Activated CD4-positive, alpha-beta T cell treated with anti-CD3 and anti-CD28 coated beads for 24 hours (primary cell): ENCODE data around the gene FBXL13.
"Not testable (repeated sequence)": the region's sequence is repeated elsewhere in the genome, so short reads cannot be mapped to it uniquely, and the experiment has no call there.

ENCODE experiments used
- DNase-seq, 2 donors: peaks; one replicate each; pipeline ENCODE4 v3.0.0-alpha.2; 2020; ENCODE audit warnings: low read depth in 2 of 2

Gene FBXL13

DNA sequence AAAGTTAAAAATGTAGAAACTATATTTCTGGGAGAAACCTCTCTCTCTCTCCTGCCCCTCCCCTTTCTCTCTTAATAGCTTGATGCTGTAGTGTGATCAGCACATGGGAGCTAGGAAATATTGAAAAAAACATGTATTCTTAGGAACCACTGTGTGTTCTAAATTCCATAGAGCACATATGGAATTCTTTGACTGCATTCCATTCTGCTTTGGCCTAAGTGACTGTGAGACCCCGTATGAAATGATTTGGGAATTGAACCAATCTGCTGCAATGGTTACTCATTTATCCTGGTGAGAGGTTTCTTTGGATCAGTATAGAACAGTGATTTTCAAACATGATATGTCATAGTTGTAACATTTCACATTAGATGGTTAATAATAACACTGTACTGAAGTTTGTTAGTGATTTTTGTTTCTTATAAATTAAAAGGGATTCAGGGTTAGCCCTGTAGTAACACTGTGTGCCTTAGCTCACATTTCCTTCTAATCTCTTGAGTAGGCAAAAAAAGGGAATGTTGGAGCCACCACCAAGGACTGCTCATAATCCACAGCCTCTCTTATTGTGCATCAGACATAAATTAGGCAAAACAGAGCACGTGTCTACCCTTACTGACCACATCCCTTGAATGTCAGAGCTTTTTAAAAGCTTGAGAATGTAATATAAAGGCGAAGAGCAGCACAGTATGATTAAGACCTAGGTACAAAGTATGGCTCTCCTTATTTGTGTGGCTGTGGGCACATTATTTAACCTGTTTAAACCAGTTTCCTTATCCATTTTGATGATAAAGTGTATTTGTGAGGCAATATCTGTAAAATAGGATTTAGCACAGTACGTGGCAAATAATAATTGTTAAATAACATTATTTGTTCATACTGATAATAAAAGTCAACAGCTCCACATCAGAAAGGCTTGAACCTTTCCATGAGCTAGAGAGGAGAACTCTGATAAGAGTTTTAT lies 256.7 kb downstream of the FBXL13 start:
- DNase-seq = no peak

DNA sequence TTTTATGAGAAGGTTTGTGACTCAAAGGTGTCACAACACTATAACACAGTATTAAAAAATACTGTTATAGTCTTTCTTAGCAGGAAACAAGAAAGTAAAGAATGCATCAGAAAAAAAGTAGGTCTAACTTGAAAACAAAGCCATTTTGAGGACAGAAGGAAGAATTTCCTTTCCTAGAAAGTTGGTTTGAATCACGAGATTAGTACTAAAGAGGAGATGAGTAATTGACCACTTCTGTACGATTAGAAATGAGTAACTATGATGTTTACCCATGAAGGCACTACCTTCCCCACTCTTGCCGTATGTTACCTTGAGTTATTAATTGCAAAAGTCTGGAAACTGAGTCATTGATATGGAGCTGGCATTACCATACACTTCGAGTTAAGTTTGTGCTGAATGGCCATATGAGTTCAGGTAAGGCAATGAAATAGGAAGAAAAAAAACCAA lies 260.5 kb downstream of the FBXL13 start:
- no peak for DNase-seq

DNA sequence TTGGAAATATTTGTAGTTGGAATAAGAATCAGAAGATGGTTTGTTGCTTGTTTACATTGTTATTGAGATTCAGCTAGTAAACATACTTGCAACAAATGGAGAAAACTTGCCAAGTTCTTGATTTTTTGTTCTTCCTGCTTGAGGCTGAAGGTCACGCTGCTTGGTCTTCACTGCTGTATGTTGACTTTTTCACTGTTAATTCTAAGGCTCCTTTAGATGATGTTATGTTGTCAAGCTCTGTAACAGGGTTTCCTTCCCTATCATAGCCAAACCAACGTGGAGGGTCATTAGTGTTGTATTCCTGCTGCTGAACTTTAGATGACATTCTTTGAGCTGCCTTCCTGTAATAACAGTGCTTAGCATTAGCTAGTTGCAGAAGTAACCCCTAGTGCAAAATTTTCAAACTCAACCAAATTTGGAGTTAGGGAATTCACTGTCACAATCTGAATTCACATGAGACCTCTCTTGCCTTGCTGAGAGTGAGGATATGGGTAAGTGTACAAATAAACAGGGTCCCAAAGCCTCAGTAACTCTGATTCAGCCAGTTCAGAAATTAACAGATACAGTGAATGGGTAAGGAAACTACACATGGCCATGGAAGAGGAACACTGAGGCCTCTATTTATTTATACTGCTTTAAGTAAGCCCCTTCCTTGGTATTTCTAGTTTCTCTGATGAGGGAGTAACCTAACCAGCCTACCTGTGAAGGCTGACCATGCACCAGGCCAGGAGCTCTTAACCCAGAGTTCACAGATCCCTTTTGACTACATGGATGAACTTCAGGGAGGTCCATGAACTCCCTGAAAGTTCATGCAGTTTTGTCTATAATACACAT lies 261.2 kb downstream of the FBXL13 start:
- DNase-seq = no peak

DNA sequence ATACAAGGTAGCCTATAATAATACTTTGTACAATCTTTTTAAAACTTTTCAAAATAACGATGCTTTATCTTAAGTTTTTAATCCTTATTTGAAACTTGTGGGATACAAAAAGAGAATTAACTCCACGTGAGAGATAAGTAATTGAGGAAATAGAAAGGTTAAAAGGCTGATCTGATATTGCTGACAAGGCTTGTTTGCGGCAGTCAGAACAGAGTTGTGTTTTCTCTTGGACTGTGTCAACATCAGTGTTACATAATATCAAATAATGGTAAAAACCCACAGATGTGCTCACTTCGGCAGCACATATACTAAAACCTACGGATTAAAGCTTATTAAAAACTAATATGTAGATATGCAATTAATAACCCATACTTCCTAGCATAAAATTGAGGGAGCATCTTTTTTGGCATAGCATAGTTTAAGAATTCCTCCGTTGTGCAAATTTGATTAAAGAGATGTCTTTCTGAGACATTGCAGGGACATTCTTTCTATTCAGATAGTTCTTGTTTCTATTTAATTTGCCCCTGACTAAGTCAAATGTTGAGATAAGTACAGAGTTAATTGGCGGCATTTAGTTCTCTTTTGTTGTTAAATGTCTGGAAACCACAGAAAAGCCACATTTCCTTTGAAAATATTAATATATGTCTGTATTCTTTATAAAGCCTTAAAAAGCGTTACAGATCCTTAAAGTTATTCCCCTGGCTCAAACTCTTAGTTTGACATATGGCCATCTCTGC lies 262.5 kb downstream of the FBXL13 start:
- DNase-seq = no peak

DNA sequence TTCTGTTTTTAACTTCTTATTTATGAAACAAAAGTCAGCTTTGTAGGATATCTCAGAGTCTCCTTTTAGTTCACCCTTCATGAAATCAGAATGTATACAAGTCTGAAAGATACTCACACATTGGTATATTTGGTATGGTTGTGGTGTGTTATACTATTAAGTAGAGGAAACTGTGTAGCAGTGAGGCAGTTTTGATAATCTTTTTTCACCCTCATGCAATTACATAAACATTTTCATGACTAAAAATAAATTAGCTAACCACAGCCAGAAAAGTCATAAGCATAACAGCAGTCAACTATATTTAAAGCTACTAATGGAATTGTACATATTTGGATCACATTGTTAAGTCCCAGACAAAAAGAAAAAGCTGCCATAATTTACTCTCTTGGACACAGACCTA lies 263.7 kb downstream of the FBXL13 start:
- no peak for DNase-seq

DNA sequence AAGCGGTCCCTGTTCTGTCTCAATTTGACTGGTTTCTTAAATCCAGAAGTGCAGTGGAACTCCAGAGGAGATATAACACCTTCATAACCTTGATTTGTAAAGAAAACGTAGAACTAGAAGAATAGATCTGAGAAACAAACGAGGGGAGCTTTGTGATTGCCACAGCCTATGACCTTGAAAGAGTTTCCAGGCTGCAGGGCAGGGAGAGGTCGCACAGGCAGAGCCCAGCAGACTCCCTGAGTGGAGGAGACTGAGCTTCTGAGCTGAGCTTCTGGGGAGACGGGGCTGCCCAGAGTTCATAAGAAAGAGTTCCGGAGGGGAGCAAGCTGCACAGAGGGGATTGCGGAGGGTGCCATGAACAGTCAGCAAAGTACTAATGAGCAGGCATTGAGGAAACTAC lies 268.0 kb downstream of the FBXL13 start:
- DNase-seq = no peak

DNA sequence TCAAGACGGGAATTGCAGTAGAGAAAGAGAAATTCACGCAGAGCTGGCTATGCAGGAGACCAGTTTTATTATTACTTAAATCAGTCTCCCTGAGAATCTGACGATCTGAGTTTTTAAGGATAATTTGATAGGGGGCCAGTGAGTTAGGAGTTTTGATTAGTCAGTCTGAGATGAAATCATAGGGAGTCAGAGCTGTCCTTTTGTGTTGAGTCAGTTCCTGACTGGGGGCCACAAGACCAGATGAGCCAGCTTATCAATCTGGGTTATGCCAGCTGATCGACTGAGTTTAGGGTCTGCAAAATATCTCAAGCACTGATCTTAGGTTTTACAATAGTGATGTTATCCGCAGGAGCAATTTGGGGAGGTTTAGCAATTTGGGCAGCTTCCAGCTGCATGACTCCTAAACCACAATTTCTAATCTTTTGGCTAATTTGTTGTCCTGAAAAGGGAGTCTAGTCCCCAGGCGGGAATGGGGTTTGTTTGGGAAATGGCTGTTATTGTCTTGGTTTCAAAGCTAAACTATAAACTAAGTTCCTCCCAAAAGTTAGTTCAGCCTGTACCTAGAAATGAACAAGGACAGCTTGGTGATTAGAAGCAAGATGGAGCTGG lies 278.5 kb downstream of the FBXL13 start:
- DNase-seq = not testable (repeated sequence)

DNA sequence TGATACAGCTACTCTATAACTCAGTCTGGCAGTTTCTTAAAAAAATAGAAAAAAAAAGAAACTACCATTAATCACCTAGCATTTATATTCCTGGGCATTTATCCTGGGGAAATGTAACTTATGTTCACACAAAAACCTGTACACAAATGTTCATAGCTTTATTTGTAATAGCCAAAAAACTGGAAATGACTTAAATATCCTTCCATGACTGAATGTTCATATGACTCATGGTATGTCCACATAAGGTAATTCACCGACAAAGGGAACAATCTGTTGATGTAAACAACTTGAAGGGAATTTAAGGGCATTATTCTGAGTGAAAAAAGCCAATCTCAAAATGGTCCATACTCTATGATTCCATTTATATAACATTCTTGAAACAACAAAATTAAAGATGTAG lies 280.0 kb downstream of the FBXL13 start:
- not testable (repeated sequence) for DNase-seq

DNA sequence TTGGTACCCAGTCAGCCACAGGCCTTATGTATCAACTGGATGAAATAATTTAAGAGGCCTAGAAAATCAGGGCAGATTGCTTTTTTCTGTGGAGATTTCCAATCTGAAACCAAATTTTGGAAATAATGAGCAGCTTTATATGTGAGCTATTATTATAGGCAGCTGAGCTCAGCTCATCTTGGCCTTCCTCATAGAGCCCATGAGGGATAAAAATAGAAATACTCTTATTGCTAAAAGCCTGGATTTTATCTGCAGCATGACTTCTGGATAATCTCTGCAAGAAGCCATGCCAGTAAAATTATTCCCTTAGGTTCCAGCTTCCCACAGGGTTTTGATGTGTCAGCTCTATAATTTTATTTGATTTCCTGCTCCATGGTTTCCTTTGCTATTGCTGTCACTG lies 282.8 kb downstream of the FBXL13 start:
- not testable (repeated sequence) for DNase-seq

DNA sequence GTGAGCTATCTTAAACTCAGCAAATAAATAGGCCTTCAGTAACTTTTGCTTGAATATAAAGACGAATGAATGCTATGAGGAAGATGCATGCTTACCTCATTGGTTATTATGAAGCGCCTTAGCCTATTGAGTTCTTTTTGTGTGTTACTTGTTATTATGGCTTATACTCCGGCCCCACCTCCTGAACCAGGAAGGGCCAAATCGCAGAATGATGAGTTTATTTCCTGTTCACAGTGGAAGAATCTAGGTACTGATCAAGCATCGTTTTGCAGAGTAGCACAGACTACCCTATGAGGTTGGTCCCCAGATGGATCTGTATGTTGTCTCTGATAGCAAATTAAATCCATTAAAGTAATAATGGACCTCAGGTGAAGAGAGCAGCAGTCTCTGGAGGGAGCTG lies 283.2 kb downstream of the FBXL13 start:
- not testable (repeated sequence) for DNase-seq

DNA sequence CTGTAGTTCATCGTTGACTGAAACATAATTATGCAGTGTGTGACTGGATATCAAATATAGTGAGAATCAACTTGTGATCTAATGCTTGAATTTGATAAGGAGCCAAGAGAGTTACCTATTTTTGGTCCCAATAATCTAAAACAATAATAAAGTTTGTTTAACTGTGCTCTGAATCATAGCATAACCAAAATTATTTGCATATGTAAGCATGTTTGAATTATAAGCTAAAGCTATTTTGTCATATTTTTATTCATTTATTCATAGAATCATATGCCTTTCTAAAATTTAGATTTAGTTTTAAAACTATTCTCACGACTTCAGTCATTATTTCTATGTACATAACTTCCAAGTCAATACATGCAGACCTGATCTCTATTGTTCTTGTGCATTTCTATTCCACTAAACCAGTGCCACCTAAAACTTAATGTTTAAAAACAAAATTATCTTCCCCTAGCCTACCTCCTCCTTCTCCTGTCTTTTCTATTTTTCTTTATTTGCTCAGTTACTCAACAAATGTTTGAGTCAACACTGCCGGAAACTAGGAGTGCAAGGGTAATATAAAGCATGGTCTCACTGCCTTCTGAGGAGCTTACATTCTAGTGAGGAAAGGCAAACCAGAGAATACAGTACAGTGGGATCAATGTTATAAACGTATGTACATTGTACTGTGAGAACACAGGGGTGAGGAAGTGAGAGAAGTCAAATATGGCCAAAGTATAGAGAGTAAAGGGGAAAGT lies 284.1 kb downstream of the FBXL13 start:
- DNase-seq = not testable (repeated sequence)

DNA sequence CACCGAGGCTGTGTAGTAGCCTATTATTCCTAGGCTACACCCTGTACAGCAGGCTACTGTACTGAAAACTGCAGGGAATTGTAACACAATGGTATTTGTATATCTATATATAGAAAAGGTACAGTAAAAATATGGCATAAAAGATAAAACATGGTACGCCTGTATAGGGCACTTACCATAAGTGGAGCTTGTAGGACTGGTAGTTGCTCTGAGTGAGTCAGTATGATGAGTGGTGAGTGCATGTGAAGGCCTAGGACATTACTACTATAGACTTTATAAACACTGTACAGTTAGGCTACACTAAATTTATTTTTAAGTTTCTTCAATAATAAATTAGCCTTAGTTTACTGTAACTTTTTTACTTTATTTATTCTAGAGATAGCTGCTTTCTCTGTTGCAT lies 285.8 kb downstream of the FBXL13 start:
- not testable (repeated sequence) for DNase-seq

DNA sequence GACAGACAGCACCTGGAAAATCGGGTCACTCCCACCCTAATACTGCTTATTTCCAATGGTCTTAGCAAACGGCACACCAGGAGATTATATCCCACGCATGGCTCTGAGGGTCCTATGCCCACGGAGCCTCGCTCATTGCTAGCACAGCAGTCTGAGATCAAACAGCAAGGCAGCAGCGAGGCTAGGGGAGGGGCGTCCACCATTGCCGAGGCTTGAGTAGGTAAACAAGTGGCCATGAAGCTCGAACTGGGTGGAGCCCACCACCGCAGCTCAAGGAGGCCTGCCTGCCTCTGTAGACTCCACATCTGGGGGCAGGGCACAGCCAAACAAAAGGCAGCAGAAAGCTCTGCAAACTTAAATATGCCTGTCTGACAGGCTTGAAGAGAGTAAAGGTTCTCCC lies 293.7 kb downstream of the FBXL13 start:
- not testable (repeated sequence) for DNase-seq

DNA sequence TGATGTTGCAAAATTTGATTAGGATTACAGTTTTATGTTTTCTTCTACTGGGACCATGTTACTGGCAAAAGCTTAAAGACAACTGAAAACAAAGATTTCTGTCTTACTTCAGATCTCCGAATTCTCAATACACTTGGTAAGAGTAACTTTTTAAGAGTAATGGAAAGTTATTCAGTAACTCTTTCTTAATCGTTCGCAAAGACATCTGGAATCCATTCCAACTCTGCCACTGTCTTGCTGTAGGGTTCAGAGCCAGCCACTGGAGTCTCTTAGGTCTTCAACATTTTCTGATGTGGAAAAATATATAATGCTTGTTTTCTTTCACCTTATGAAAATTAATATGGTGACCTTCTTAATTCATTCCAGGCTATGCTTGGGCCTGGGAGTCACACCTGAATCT lies 295.9 kb downstream of the FBXL13 start:
- not testable (repeated sequence) for DNase-seq

DNA sequence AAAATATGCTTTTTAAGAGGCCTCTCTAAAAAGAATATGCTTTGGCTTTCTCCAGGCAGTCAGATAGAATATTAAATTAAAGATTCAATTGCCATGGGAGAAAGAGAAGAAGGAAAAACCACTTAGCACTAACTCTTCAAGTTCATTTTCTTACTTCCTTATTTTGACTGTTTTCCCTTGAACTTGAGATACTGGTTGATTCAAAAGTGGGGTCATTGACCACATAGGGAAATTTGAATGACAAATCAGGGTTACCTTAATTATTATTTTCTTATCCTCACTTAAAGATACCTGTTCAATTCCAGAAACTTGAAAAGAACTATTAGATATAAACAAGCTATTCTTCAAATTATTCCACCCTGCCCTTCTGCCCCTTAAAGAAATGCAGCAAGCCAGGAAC lies 298.4 kb downstream of the FBXL13 start:
- DNase-seq = not testable (repeated sequence)

DNA sequence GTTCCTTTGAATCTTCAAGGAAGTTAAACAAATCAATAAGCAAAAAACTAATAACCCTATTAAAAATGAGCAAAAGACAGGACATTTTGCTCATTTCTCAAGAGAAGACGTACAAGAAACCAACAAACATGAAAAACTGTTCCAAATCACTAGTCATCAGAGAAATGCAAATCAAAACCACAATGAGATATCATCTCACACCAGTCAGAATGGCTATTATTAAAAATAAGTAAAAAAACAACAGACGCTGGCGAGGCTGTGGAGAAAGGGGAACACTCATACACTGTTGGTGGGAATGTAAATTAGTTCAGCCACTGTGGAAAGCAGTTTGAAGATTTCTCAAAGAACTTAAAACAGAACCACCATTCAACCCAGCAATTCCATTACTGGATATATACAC lies 304.1 kb downstream of the FBXL13 start:
- DNase-seq = not testable (repeated sequence)

DNA sequence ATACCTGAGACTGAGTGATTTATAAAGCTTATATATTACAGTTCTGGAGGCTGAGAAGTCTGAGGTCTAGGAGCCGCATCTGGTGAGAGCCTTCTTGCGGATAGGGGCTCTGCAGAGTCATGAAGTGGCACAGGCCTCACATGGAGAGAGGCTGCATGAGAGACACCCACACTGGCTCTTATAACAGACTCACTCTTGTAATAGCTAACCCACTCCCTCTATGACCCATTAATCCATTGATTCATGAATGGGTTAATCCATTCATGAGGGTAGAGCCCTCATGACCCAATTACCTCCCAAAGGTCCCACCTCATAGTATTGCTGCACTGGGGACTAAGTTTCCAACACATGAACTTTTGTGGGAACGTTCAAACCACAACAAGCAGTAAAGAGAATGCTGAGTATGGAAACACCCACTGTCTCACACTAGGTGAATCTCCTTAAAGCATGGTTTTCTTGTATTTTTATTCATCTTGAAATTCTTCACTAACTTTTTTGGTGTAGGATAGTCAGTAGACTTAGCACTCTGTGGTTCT lies 304.9 kb downstream of the FBXL13 start:
- DNase-seq = not testable (repeated sequence)

DNA sequence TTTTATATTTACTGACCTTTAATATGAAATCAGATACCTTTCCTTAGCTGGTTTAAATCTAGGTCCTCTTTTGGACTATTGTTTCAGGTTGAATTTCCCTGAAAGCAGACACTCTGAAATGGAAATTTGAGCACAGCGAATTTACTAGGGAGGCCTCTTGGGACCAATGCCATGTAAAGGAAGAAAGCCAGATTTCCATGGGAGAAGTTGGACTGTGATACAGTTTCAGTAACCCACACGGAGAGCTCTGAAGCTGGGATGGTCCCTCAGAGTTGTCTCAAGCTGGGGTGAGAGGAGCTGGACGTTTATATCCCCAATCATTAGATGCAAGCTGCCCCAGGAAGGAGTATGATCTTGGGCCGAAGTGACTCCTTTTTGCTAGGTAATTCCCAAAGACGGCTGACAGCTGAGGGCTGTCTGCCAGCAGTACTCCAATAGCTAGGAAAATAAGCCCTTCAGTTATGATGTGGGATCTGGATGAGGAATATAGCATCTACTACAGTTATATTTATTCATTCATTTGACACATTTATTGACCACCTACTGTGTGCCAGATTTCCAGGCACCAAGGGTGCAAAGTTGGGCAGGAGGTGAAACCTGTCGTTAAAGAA lies 311.2 kb downstream of the FBXL13 start:
- DNase-seq = not testable (repeated sequence)
